OCI-LY7 (cell line): ENCODE results near the gene NSMCE3.

Source experiments
- CTCF ChIP-seq: fragments of 200-600 bp; sonication (generic); conservative IDR thresholded peaks from 2 replicates; pipeline ENCODE4 v1.5.1; 2014; ENCODE audit warnings: mild to moderate bottlenecking, antibody characterized with exemption, low read length, moderate library complexity, mixed read lengths
- EZH2phosphoT487 ChIP-seq: fragments of 200-600 bp; sonication (generic); IDR thresholded peaks from 2 replicates; pipeline ENCODE4 v1.6.1; 2018; ENCODE audit warnings: low read depth, borderline replicate concordance, mild to moderate bottlenecking, mixed run types, antibody characterized with exemption, low read length, moderate library complexity, mixed read lengths

- TF ChIP-seq CTCF, result no peak
- no peak for TF ChIP-seq EZH2phosphoT487
These were observed 6.9 kb downstream of the NSMCE3 start for GRCh38 chr15:29262738-29263137.
